Measurements from ENCODE around the gene S100A7. TPM values are rescaled to one million over a fixed set of nuclear protein-coding genes. Genes with fewer than 3 reads are reported as not detected.

The S100A7 gene
- total and polyA plus RNA-seq, 2 of the 8 experiments (the other 6 are each of a cell fraction or from before 2014, with no cell fraction given): not detected

- Histone ChIP-seq H4K5ac (ENCODE audit: insufficient read length, low read depth, low read length) (no peak overlapping the region), H3K9me3 (ENCODE audit: insufficient read depth in 2 of 2, low read depth in 1 of 2, low read length in 1 of 2) (no peaks in the 10 kb centered on the region), H3K4me1 (replicated peaks in 1 of 4; ENCODE audit: control insufficient read depth in 3 of 4, insufficient read depth in 4 of 4, low read length in 3 of 4) (no peaks in the 10 kb centered on the region; a peak in 2 of 7 replicates), H4K91ac (replicated peaks; ENCODE audit: insufficient read length, low read length) (no peak overlapping the region), H3K36me3 (ENCODE audit: control insufficient read depth in 2 of 4, insufficient read depth in 4 of 4, low read length in 3 of 4) (no peaks in the 10 kb centered on the region), H2AFZ (ENCODE audit: low read length) (no peak overlapping the region), H3K14ac (ENCODE audit: insufficient read length) (no peak overlapping the region), H2BK5ac (ENCODE audit: low read depth, low read length) (no peak overlapping the region), H4K20me1 (replicated peaks in 1 of 2; ENCODE audit: control insufficient read depth in 1 of 2, insufficient read depth in 2 of 2, low read length in 2 of 2) (peaks cover 0 to 7% of the 10 kb centered on the region in 2 experiments), H3K18ac (ENCODE audit: extremely low read depth, low read length) (no peak overlapping the region), H2BK120ac (replicated peaks; ENCODE audit: low read depth, low read length) (no peak overlapping the region), H2BK12ac (ENCODE audit: low read depth, low read length) (no peak overlapping the region), H2BK15ac (ENCODE audit: low read length) (no peak overlapping the region), H3K27ac (ENCODE audit: low read depth, low read length) (no peak overlapping the region), H2AK5ac (ENCODE audit: low read depth, low read length) (no peak overlapping the region), H3K4ac (replicated peaks; ENCODE audit: insufficient read length, low read depth, low read length) (no peak overlapping the region), H3K56ac (replicated peaks; ENCODE audit: insufficient read length, low read depth, low read length) (no peak overlapping the region), H2BK20ac (ENCODE audit: low read length) (no peak overlapping the region), H3K79me1 (ENCODE audit: low read depth, low read length) (no peaks in the 10 kb centered on the region), H3K23ac (ENCODE audit: insufficient read length) (no peak overlapping the region), H3K4me3 (ENCODE audit: extremely low read depth in 1 of 4, insufficient read depth in 2 of 4, low read depth in 3 of 4, low read length in 4 of 4) (no peak overlapping the region), H4K8ac (ENCODE audit: extremely low read depth, insufficient read depth, low read length) (no peak overlapping the region), H3K79me2 (ENCODE audit: control insufficient read depth in 1 of 2, insufficient read depth in 2 of 2, low read length in 2 of 2) (no peaks in the 10 kb centered on the region), H3K27me3 (replicated peaks in 1 of 4; ENCODE audit: control insufficient read depth in 3 of 4, extremely low read depth in 1 of 4, insufficient read depth in 3 of 4, low read length in 3 of 4) (no peaks in the 10 kb centered on the region), H3K23me2 (ENCODE audit: low read depth, low read length) (no peaks in the 10 kb centered on the region; the same call in 1 of the 2 replicates), H3K9ac (replicated peaks in 1 of 4; ENCODE audit: extremely low read depth in 1 of 4, low read depth in 3 of 4, low read length in 3 of 4) (no peak overlapping the region; a peak in 1 of 7 replicates), H3K4me2 (ENCODE audit: insufficient read depth in 1 of 2, low read depth in 2 of 2, low read length in 2 of 2) (no peak overlapping the region)
- 88% methylated on average over 9 of the region's 9 CpGs; no CpG with 5 or more reads in 1 of the 2 experiments for WGBS, 2 experiments (ENCODE audit: extremely low coverage in 1 of 2, insufficient coverage in 1 of 2, insufficient read length in 1 of 2, insufficient replicate concordance in 2 of 2, low coverage in 1 of 2, low lambda C conversion rate in 2 of 2, missing lambda C conversion rate in 1 of 2)
- FAIRE-seq (no peak), DNase-seq (ENCODE audit: low read depth in 1 of 2, low spot score in 2 of 2) (peak in 1 of 2 experiments; percentile 22)
- ChIA-PET CTCF (ENCODE audit: partially characterized antibody) (interaction anchor here (0.6 to 3.1 kb wide), 3 partner anchors 8 to 62 kb away, joined by 3 to 13 read pairs (median 3); no protein-coding TSS in a partner anchor), POLR2A (ENCODE audit: partially characterized antibody) (no interaction called here)
- no peak for TF ChIP-seq NANOG (IDR thresholded peaks at IDR 0.05; ENCODE audit: insufficient read depth, low read depth, low read length, poor library complexity, severe bottlenecking)
- no peak for TF ChIP-seq EZH2 (IDR thresholded peaks at IDR 0.05; ENCODE audit: low read depth, low read length, severe bottlenecking)
- TF ChIP-seq EP300 (IDR thresholded peaks at IDR 0.05; ENCODE audit: borderline replicate concordance in 1 of 2, low read depth in 2 of 2, low read length in 2 of 2): no peak
- TF ChIP-seq SRF (IDR thresholded peaks at IDR 0.05; ENCODE audit: low read depth, low read length): no peak
- TF ChIP-seq GTF2F1 (IDR thresholded peaks at IDR 0.05; ENCODE audit: borderline replicate concordance, low read depth, low read length): no peak
- TF ChIP-seq CTBP2 (IDR thresholded peaks at IDR 0.05; ENCODE audit: borderline replicate concordance, insufficient read depth, insufficient read length, low read length): no peak
- TF ChIP-seq RNF2 (IDR thresholded peaks at IDR 0.05; ENCODE audit: borderline replicate concordance, low read depth, low read length, missing control alignments, poor library complexity, severe bottlenecking): no peak
- no peak for TF ChIP-seq POLR2AphosphoS5 (IDR thresholded peaks at IDR 0.05; ENCODE audit: low read depth, low read length)
- TF ChIP-seq SIRT6 (IDR thresholded peaks at IDR 0.05; ENCODE audit: low read length): no peak
- TF ChIP-seq SIN3A (conservative IDR thresholded peaks at IDR 0.05 in 1 of 2, IDR thresholded peaks at IDR 0.05 in 1 of 2; ENCODE audit: low read depth in 1 of 2, low read length in 2 of 2): no peak
- no peak for TF ChIP-seq POU5F1 (IDR thresholded peaks at IDR 0.05; ENCODE audit: low read depth, low read length)
Observed at GRCh38 chr1:153432874-153433681, 27.4 kb downstream of the S100A7 start.

Measured in H1 (cell line).